SK-N-SH (cell line): ENCODE results near the gene ACLY. TPM values are rescaled to one million over a fixed set of nuclear protein-coding genes. Genes with fewer than 3 reads are reported as not detected.

Experiments used
- CTCF ChIA-PET: fragments of 300-600, 350-600 bp; formaldehyde crosslinking; extraction: SDS; loops from one replicate; lab custom pipeline; 2021; lab: Yijun Ruan, JAX
- POLR2A ChIA-PET: fragments of 350-600 bp; sonication (Branson Sonifier 250); formaldehyde crosslinking; extraction: SDS; loops from one replicate; lab custom pipeline; 2020; ENCODE audit warnings: antibody characterized with exemption, inconsistent platforms; lab: Yijun Ruan, JAX
- DNase-seq: peaks from one replicate; pipeline ENCODE4 v3.0.0; 2012
- H2AFZ ChIP-seq: fragments of 200-600 bp; sonication (generic); 2 replicates; pipeline ENCODE4 v1.8.1; 2016; ENCODE audit warnings: antibody characterized with exemption, mild to moderate bottlenecking, low read depth
- H3F3A ChIP-seq: fragments of 200-600 bp; sonication (generic); replicated peaks from 2 replicates; pipeline ENCODE3; 2016; ENCODE audit warnings: antibody characterized with exemption, mild to moderate bottlenecking; ENCODE audit not compliant: insufficient read depth
- H3K27ac ChIP-seq, 2 experiments: fragments of 200-500 bp in 1 of 2; fragments of 200-600 bp in 1 of 2; sonication (Bioruptor generic) in 1 of 2; sonication (generic), shearing (Covaris generic) in 1 of 2; 2 replicates each; pipeline versions ENCODE4 v1.5.1 to v1.6.1; 2014 to 2016; ENCODE audit warnings: low read depth in 2 of 2, inconsistent platforms in 1 of 2, low read length in 1 of 2, mild to moderate bottlenecking in 1 of 2, mixed read lengths in 1 of 2
- H3K27me3 ChIP-seq: fragments of 200-600 bp; sonication (generic), shearing (Covaris generic); 2 replicates; pipeline ENCODE4 v1.6.1; 2016; ENCODE audit warnings: mixed run types; ENCODE audit not compliant: insufficient read depth
- H3K36me3 ChIP-seq, 2 experiments: fragments of 200-500 bp in 1 of 2; fragments of 200-600 bp in 1 of 2; sonication (Bioruptor generic) in 1 of 2; sonication (generic) in 1 of 2; replicated peaks in 1 of 2; 2 replicates each; pipeline versions ENCODE3 to v1.5.1; 2014 to 2016; ENCODE audit warnings: low read length in 1 of 2, mild to moderate bottlenecking in 1 of 2; ENCODE audit not compliant: insufficient read depth in 2 of 2, control insufficient read depth in 1 of 2
- H3K4me1 ChIP-seq, 2 experiments: fragments of 200-500 bp in 1 of 2; fragments of 200-600 bp in 1 of 2; sonication (Bioruptor generic) in 1 of 2; sonication (generic), shearing (Covaris generic) in 1 of 2; 2 replicates each; pipeline versions ENCODE4 v1.5.1 to v1.6.1; 2014 to 2016; ENCODE audit warnings: low read depth in 1 of 2, low read length in 1 of 2, mixed run types in 1 of 2; ENCODE audit not compliant: insufficient read depth in 2 of 2, control insufficient read depth in 1 of 2
- H3K4me2 ChIP-seq: fragments of 200-600 bp; sonication (generic), shearing (Covaris generic); 2 replicates; pipeline ENCODE4 v1.6.1; 2017; ENCODE audit warnings: mixed run types
- H3K4me3 ChIP-seq, 2 experiments: fragments of 200-500 bp in 1 of 2; fragments of 200-600 bp in 1 of 2; sonication (Bioruptor generic) in 1 of 2; sonication (generic), shearing (Covaris generic) in 1 of 2; 2 replicates each; pipeline versions ENCODE4 v1.5.1 to v1.8.1; 2014 to 2016; ENCODE audit warnings: low read depth in 2 of 2, inconsistent platforms in 1 of 2, low read length in 1 of 2, mild to moderate bottlenecking in 1 of 2, mixed read lengths in 1 of 2, moderate library complexity in 1 of 2
- H3K79me2 ChIP-seq: fragments of 200-600 bp; sonication (generic); 2 replicates; pipeline ENCODE4 v1.8.1; 2017; ENCODE audit warnings: mild to moderate bottlenecking; ENCODE audit not compliant: insufficient read depth
- H3K9ac ChIP-seq: fragments of 200-600 bp; sonication (generic); 2 replicates; pipeline ENCODE4 v1.6.1; 2017; ENCODE audit warnings: mixed run types
- H3K9me2 ChIP-seq: fragments of 200-600 bp; sonication (generic); 2 replicates; pipeline ENCODE4 v1.6.1; 2017; ENCODE audit warnings: mixed run types
- H3K9me3 ChIP-seq: fragments of 200-600 bp; sonication (generic); 2 replicates; pipeline ENCODE4 v1.6.1; 2017; ENCODE audit warnings: mixed run types, mild to moderate bottlenecking, moderate library complexity
- H4K20me1 ChIP-seq: fragments of 200-600 bp; sonication (generic); 2 replicates; pipeline ENCODE4 v1.6.1; 2017; ENCODE audit warnings: mild to moderate bottlenecking, mixed run types; ENCODE audit not compliant: insufficient read depth
- CHD2 ChIP-seq: fragments of 150-350 bp; IDR thresholded peaks from 2 replicates; pipeline ENCODE4 v1.6.1; 2018; ENCODE audit warnings: low read length; ENCODE audit not compliant: partially characterized antibody
- ELF1 ChIP-seq: IDR thresholded peaks from 2 replicates; pipeline ENCODE4 v1.4.0; 2012
- FOXM1 ChIP-seq: IDR thresholded peaks from 2 replicates; pipeline ENCODE4 v1.4.0; 2012; ENCODE audit warnings: low read depth, mild to moderate bottlenecking
- GABPA ChIP-seq: IDR thresholded peaks from 2 replicates; pipeline ENCODE4 v1.4.0; 2012; ENCODE audit warnings: low read depth, mild to moderate bottlenecking
- GATA2 ChIP-seq: sonication (generic); formaldehyde crosslinking; IDR thresholded peaks from 2 replicates; pipeline ENCODE4 v1.5.0; 2020; ENCODE audit warnings: mild to moderate bottlenecking, missing genetic modification reagents
- JUND ChIP-seq: IDR thresholded peaks from 2 replicates; pipeline ENCODE4 v1.4.0; 2012
- MEF2A ChIP-seq: IDR thresholded peaks from 2 replicates; pipeline ENCODE4 v1.4.0; 2012; ENCODE audit warnings: low read depth, borderline replicate concordance
- MXI1 ChIP-seq: IDR thresholded peaks from 2 replicates; pipeline ENCODE4 v1.6.1; 2012; ENCODE audit warnings: mild to moderate bottlenecking, low read depth, low read length, improper control_type of control experiment
- NFIC ChIP-seq: IDR thresholded peaks from 2 replicates; pipeline ENCODE4 v1.4.0; 2012; ENCODE audit warnings: borderline replicate concordance
- NRF1 ChIP-seq: IDR thresholded peaks from 2 replicates; pipeline ENCODE4 v1.6.1; 2012; ENCODE audit warnings: low read depth, mild to moderate bottlenecking, low read length
- PBX3 ChIP-seq: IDR thresholded peaks from 2 replicates; pipeline ENCODE4; 2012
- POLR2AphosphoS5 ChIP-seq: IDR thresholded peaks from 2 replicates; pipeline ENCODE4 v1.6.1; 2012; ENCODE audit warnings: low read depth, low read length
- RAD21 ChIP-seq: IDR thresholded peaks from 2 replicates; pipeline ENCODE4 v1.6.1; 2012; ENCODE audit warnings: mild to moderate bottlenecking, low read length
- RFX5 ChIP-seq: IDR thresholded peaks from 2 replicates; pipeline ENCODE4 v1.6.1; 2012; ENCODE audit warnings: mild to moderate bottlenecking, improper control_type of control experiment, low read length
- SMC3 ChIP-seq: IDR thresholded peaks from 2 replicates; pipeline ENCODE4 v1.6.1; 2012; ENCODE audit warnings: low read depth, low read length, improper control_type of control experiment
- TAF1 ChIP-seq: IDR thresholded peaks from 2 replicates; pipeline ENCODE4 v1.6.1; 2012; ENCODE audit warnings: low read depth, mild to moderate bottlenecking, low read length, moderate library complexity, borderline replicate concordance
- ZBTB33 ChIP-seq: IDR thresholded peaks from 2 replicates; pipeline ENCODE4 v1.4.0; 2012; ENCODE audit warnings: low read depth, borderline replicate concordance
- WGBS: methylation state at CpG from one replicate; pipeline ENCODE4 v1.1.6; 2017; ENCODE audit warnings: low lambda C conversion rate; 5-methylcytosine and 5-hydroxymethylcytosine counted together
- polyA plus RNA-seq, 3 experiments: library from polyadenylated mRNA; depleted of rRNA; stranded (reverse); fragments of >200 nt; gene quantifications; 2 replicates each; pipeline ENCODE4 v1.2.3, GENCODE V29; 2012
- TF ChIP-seq, protein P1 (sequence below): fragments of 150-350 bp; IDR thresholded peaks from 2 replicates; pipeline ENCODE4 v1.6.1; 2016; ENCODE audit warnings: mild to moderate bottlenecking, low read depth, low read length

The ACLY gene
- polyA plus RNA-seq, 1 of the 3 experiments (the other 2 are of a cell fraction): 163 TPM

DNA sequence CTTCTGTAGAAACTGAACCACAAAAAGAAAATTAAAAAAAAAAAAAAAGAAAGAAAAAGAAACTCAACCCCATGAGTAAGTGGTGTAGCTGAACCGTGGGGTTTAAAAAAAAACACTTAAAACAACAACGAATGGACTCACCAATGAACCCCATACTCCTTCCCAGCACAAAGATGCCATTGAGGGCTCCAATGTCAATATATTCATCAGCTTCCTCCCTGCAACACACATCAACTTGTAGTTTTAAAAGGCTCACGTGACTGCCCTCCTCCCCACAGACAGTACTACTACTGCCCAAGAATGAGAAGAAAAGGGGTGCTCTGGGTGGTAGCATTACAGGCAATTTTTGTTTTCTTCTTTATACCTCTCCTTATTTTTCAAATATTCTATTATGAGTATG lies 50.2 kb downstream of the ACLY start:
- POLR2A ChIA-PET: interaction anchor here (0.6 kb wide), 1 partner anchor 26 kb away, joined by 6 read pairs; no protein-coding TSS in a partner anchor

More for the DNA sequence above, 50.2 kb downstream of the ACLY start:
- Histone ChIP-seq H4K20me1 (0 out of 2 replicates have a peak, but pooled peaks cover 8% of the 10 kb centered on the region), H3K9ac (no peak overlapping the region), H3F3A (peaks cover 40% of the 10 kb centered on the region), H3K4me2 (no peak overlapping the region), H3K36me3 (peaks cover 44 to 51% of the 10 kb centered on the region in 2 experiments), H3K9me3 (no peaks in the 10 kb centered on the region), H3K79me2 (peaks cover 14% of the 10 kb centered on the region), H3K9me2 (no peaks in the 10 kb centered on the region), H3K4me3 (no peak overlapping the region), H3K27ac (no peak overlapping the region), H3K4me1 (peaks cover 2 to 7% of the 10 kb centered on the region in 2 experiments; a peak in 2 of 4 replicates), H2AFZ (no peak overlapping the region)
- 54% methylated on average over 3 of the region's 3 CpGs for WGBS
- CTCF ChIA-PET: interaction anchor here (0.6 to 1.4 kb wide), 2 partner anchors 131 to 444 kb away, joined by 4 read pairs; no protein-coding TSS in a partner anchor
- TF ChIP-seq CHD2: no peak
- no peak for TF ChIP-seq RFX5
- no peak for TF ChIP-seq MXI1
- TF ChIP-seq NRF1: no peak
- TF ChIP-seq MEF2A: no peak
- TF ChIP-seq RAD21: no peak
- TF ChIP-seq JUND: no peak
- TF ChIP-seq ELF1: no peak
- no peak for TF ChIP-seq FOXM1
- TF ChIP-seq GABPA: no peak
- TF ChIP-seq NFIC: no peak
- TF ChIP-seq POLR2AphosphoS5: no peak
- TF ChIP-seq ZBTB33: no peak
- no peak for TF ChIP-seq TAF1
- TF ChIP-seq, protein P1, sequence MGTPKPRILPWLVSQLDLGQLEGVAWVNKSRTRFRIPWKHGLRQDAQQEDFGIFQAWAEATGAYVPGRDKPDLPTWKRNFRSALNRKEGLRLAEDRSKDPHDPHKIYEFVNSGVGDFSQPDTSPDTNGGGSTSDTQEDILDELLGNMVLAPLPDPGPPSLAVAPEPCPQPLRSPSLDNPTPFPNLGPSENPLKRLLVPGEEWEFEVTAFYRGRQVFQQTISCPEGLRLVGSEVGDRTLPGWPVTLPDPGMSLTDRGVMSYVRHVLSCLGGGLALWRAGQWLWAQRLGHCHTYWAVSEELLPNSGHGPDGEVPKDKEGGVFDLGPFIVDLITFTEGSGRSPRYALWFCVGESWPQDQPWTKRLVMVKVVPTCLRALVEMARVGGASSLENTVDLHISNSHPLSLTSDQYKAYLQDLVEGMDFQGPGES: no peak
- TF ChIP-seq GATA2: no peak
- TF ChIP-seq SMC3: no peak
- no peak for TF ChIP-seq PBX3
- TF ChIP-seq, all 33 proteins: peak for 0
- H3K27me3 ChIP-seq: no peaks in the 10 kb centered on the region
- DNase-seq: no peak
